ENCODE measurements around the gene NTM.

The NTM gene

DNA sequence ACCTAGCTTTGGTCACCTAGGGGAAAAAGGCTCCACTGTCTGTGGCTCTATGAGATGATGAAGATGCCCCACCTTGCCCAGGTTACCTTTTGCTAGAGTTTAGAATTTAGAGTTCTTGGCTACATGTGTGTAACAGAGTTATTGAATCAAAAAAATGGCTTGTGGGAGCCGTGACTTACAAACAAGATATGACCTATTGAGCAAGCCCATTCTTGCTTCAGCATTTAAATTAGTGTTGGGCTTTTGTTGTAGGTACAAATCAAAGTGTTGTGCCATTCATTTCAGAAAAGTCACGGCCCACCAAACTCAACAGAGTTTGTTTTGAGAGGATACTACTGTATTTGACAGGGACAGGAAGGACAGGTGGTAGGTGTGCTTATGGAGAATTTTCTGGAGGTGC is 768.8 kb downstream of the NTM start:
- no peak for DNase-seq

GRCh38 chr11:132140056-132140455 is 769.6 kb downstream of the NTM start:
- DNase-seq: no peak

- DNase-seq: no peak
Measured at GRCh38 chr11:132142121-132142520, 771.7 kb downstream of the NTM start.

GRCh38 chr11:132142554-132142953 is 772.1 kb downstream of the NTM start:
- DNase-seq: no peak

DNA sequence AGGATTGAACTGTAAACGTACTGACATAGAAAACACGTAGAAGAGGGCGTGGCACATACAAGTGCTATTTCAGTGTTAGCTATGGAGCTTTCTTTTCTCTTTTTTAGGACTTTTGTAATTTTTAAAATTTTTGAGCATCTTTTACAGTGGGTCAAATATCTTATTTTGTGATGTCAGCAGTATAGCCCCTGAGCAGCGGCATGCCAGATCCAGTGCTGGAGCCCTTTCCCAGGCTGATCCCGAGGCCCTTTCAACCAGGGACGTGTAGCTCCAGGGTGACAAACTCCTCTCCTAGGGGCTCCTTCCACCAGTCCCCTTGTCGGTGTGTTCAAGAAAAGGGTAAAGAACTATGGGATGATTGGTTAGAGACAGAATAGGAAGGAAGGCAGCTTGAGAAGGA is 777.0 kb downstream of the NTM start:
- DNase-seq: no peak

DNA sequence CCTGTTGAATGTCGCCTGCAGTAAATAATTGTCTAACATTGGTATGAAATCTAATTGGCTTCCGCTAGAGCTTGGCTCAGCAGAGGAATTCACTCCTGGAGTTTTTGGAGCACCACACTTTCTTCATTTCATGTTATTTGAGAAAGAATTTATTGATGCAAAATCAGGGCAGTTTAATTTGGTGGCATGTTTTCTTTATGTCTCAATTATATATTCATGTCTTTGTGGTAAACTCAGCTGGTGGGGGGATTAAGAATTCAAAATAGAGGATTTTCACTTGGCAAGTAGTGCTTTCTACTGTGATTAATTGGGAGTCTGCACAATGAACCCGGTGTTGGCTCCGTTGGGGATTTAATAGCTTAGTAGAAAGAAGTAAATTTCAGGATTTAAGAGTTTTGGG is 784.4 kb downstream of the NTM start:
- no peak for DNase-seq

DNA sequence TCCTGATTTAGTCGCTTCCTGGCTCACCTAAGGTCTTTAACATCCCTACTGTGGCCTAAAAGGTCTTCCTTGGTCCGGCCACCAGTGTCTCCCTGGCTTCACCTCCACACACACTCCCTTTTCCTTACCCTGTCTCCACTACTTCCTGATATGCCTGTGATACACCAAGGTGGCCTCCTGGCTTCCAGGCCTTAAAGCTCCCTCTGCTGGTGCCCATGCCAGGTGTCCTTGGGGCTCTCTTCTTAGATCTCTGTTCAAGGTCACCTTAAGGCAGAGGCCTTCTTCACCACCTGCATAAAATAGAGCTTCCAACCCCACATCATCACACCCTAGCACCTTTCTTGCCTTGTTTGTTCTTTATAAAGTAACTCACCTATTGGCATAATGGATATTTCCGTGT is 787.7 kb downstream of the NTM start:
- no peak for DNase-seq

DNA sequence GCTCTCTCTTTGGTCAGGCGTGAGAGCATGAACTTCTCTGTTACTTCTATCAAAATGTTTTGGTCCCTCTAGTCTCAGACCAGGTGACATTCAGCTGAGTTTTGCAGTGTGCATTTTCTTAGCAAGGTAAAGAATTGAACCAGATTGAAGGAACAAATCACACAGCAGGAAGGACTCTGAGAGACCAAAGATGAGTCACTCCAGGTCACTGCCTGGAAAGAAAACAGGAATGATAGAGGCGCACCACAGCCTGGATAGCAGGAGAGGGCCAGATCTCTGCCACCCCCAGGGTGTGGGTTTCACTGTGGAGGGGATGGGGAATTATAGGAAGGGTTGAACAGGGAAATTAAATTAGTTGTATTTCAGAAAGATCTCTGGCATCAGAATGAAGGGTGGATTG is 788.3 kb downstream of the NTM start:
- no peak for DNase-seq

DNA sequence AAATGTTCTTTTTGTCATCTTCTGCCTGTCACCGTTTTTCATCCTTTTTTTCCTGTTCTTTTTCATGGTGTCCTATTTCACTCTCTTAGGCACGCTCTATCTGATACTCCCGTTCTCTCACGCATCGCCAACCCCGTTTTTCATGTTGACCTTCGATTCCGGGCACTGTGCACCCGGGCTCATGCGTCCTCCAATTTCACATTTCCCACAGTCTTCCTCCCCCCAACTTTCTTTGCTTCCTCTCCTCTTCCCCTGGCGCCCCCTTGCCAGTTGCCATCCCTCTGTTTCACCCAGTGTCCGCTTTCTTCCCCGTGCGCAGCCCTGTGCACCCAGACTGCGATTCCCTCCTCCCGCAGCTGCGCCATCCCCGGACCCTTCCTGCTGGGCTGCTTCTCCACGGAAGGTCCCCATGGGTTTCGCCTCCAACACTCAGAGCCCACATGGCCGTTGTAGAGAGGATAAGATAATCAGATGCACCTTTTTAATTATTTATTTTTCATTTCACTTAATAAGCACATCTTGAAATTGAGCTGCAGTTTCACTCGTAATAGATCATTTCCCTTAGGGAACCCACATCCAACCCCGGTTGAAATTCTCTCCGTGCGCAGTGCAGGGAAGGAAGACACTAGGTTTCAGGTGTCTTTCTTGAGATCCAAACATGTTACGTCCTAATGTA is 791.1 kb downstream of the NTM start:
- no peak for DNase-seq

DNA sequence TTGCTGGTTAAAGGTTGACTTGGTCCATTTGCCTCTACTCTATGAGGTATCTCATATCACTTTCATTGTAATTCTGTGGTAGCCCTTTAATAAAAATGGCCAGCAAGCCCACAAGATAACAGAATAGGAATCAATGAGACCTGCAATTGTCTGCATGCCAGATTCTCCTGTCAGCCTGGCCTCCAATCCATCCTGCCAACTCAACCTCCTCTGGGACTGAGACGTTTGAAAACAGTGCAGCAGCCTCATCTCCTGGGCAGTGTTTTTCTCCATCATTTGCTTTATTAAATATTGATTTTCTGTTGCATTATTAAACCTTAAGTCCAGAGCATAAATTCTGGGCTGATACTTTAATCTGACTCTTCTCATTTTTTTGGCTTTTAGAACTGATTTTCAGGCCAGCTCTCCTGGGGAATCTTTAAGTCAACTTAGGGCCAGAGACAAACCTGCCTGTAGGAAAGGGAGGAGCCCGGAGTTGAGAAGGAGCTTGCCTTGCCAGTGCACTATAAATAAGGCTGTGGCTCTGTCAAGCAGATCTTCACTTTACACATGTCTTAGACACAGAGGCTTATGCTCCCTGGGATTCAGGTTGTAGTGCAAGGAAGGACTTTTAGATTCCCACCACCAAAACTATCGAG is 798.0 kb downstream of the NTM start:
- no peak for DNase-seq

GRCh38 chr11:132171031-132171430 is 800.6 kb downstream of the NTM start:
- no peak for DNase-seq

GRCh38 chr11:132174362-132175255 is 804.2 kb downstream of the NTM start:
- DNase-seq: no peak

DNA sequence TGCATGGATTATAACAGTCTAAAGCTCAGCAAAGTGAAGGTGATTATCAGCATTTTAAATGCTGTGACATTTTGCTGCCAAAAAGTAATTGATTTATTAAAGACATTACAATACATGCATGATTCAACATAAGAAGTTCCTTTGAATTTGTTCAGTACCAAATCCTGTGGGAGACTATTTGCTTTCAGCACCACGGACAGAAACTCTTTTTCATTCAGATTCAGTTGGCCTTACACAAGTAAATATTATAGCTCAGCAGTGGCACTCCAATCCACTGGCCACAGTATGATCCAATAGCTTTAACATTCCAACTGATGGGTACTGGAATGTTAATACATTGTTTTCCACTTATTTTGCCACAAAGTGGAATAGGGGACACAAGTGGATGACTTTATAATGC is 806.7 kb downstream of the NTM start:
- no peak for DNase-seq

DNA sequence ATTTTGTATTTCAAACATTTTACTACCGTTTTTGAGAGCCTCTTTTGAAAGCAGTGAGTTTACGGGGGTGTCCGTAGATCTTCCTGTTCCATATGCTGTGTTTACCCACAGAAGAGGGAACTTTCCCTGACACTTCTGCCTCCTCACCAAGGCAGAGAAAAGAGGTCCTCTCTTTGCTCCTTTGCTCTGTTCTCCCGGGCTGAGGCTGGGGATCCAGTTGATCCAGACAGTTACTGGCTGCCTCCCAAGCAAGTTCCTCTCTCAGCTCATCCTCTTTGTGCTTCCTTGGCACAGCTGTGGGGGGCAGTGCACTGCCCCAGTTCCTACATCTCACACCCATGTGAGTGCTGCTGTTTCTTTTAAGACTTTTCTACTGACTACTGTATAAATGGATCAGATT is 813.7 kb downstream of the NTM start:
- DNase-seq: no peak

DNA sequence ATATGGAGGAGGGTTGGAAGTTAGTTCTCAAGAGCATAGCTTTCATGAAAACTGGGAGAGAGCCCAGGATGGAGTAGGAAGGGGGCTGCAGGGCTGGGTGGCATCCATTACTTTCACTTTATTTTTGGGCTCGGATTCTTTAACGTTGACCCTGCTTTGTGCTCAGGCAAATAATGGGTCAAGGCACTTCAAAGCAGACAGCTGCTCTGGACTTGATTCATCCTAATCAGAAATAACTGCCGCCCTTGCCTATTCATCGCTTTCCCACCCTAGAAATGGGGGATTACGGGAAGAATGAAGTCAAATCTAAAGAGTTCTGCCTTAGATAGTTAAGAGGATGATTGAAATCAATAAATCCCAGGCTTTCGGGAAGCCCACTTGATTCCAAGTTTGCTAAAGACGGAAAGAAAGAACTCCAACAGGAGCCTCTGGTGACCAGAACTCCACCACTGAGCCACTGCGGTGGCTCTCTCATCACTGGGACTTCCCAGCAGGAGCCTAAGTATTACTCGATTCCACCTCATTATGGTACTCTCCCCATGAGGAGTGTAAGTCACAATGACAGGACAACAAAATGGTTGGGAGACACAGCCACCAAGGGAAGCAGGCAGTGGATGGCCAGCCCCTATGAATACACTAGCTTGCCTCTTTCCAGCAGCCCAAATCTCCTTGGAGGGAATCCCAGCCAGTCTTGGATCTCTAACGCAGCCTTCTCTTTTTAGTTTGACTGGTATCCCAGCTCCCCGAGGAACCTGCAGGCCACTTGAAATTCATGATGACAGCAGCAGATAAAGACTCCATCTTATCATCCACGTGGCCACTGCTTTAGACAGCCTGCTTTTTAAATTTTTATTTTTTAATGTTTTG is 815.5 kb downstream of the NTM start:
- no peak for DNase-seq

DNA sequence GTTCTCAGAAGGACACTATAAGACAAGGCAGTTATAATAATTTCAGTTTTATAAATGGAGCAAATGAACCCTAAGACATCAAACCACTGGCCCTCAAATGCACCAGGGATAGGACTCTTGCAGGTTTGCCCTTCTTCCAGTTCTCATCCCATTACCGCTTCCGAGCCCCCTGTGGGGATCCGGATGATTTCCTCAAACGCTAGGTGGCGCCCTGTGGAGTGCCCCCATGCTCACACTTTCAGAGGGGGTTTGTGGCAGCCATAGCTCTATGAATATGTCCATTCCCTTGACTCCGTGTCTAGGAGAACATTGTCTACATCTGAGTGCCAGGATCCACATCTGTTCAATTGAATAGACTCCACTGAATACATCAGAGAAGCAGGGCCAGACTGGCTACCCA is 816.3 kb downstream of the NTM start:
- no peak for DNase-seq

GRCh38 chr11:132187386-132187785 is 817.0 kb downstream of the NTM start:
- DNase-seq: no peak

DNA sequence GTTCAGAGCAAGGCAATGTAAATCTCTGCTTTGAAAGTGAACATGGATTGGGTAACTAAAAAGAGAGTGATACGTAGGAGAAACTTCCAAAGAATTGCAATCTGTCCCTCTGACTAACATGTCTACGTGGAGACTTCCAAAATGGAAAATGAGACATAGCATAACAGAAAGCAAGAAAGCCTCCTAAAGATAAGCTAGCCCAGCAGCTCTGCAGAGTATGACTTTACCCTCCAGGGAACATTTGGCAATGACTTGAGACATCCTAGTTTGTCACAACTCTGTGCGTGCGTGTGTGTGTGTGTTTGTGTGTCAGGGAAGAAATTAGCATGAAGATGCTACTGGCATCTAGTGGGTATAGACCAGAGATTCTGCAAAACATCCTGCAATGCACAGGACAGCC is 817.4 kb downstream of the NTM start:
- no peak for DNase-seq

- DNase-seq: no peak
Measured at GRCh38 chr11:132196928-132197327, 826.5 kb downstream of the NTM start.

- no peak for DNase-seq
Measured at GRCh38 chr11:132200353-132200936, 830.0 kb downstream of the NTM start.

DNA sequence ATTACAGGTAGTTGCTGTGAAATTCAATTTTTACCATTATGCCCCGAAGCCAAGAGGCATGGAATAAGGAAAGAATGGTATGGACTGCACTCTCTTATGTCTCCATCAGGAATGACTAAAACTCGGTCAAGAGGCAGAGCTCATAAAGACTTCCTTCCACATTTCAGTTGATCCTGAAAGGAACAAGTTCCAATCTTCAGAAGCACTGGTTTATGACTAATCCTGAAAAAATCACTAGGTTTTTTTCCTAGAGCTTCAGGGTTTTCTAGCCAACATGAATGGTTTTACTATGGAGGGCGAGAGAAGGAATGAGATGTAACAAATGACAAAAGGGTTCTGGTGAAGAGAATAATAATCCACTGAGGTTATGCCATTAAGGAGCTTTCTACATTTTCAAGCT is 832.2 kb downstream of the NTM start:
- DNase-seq: no peak

- no peak for DNase-seq
Measured at GRCh38 chr11:132205006-132205405, 834.6 kb downstream of the NTM start.

DNA sequence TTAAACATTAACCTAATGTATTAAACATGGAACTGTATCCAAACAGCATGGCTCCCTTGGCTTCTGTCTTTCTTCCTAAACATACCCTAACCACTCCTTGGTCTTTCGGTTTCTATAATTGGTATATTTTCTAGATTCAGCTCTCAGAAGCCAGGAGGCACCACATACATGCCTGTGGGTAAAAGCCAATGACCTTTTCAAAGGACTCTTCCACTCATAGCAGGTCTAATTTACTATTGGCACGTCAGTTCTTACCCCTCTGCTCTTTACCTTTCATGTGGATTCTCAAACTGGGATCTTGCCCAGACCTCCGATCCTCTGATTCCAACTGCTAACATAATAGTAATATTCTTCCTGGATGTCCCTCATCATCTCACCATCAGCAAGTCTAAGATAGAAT is 835.1 kb downstream of the NTM start:
- no peak for DNase-seq
